Dermis blood vessel endothelial cell (primary cell): ENCODE results near the gene MPZL3. TPM values are rescaled to one million over a fixed set of nuclear protein-coding genes. Genes with fewer than 3 reads are reported as not detected.
"Not testable (repeated sequence)": the region's sequence is repeated elsewhere in the genome, so short reads cannot be mapped to it uniquely, and the experiment has no call there.

Experiments
- DNase-seq: peaks from one replicate; pipeline ENCODE4 v3.0.0; 2010
- total RNA-seq: library from RNA; depleted of rRNA; stranded (reverse); fragments of >200 nt; gene quantifications from 2 replicates; pipeline ENCODE4 v1.2.3, GENCODE V29; 2014

MPZL3 gene
- total RNA-seq, 1 donor from 2014 or later, result 7.3 TPM

DNA sequence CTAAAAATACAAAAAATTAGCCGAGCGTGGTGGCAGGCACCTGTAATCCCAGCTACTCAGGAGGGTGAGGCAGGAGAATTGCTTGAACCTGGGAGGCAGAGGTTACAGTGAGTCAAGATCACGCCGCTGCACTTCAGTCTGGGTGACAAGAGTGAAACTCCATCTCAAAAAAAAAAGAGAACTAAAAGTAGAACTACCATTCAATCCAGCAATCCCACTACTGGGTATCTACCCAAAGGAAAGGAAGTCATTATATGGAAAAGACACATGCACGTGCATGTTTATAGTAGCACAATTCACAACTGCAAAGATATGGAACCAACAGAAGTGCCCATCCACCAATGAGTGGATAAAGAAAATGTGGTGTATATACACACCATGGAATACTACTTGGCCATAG lies 68.5 kb downstream of the MPZL3 start:
- DNase-seq, result not testable (repeated sequence)

DNA sequence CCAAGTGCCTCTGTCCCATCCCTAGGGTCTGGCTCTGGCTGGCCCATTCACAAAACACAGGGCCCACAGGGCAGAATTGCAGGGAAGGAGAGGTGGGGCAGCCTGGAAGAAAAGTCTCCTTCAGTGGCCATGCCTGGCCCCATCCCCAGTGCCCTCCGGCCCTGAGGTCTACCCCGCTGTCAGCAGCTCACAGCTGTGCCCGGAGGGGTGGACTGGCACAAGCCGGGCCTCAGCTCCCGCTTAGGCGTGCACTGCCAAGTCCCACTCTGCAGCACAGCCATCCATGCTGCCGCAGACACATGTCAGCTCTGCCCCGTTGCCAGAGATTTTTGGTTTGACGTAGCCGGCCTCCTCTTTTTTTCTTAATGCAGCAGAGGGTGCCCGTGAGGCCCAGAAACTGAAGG lies 71.9 kb downstream of the MPZL3 start:
- DNase-seq, result no peak

DNA sequence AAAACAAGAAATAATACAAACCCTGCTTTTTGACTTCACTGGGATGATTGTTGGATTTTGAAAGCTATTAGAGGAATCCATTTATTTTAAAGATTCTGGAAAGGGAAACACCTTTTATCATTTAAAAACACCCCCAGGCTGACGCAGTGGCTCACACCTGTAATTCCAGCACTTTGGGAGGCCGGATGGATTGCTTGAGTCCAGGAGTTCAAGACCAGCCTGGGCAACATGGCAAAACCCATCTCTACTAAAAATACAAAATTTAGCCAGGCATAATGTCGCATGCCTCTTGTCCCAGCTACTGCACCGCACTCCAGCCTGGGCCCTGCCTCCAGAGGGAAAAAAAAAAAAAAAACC lies 75.4 kb downstream of the MPZL3 start:
- DNase-seq, result no peak

Other genes with a start within 250 kb of the MPZL3 start
- not detected in 2 replicates for gene TMPRSS4, start 175.3 kb downstream of the MPZL3 start, total RNA-seq
- not detected in 2 replicates for gene SMIM35, start 165.4 kb downstream of the MPZL3 start, total RNA-seq
- gene SCN4B, start 99.5 kb downstream of the MPZL3 start, total RNA-seq, result 0.09 TPM in 1 of 2 replicates, not detected in the other
- gene SCN2B, start 75.7 kb downstream of the MPZL3 start, total RNA-seq, result under 0.01 TPM in 1 of 2 replicates, not detected in the other
- gene JAML, start 27.4 kb downstream of the MPZL3 start, total RNA-seq, result under 0.01 TPM in 1 of 2 replicates, not detected in the other
- 73.5 and 98.5 TPM in 2 replicates for gene MPZL2, start 11.9 kb upstream of the MPZL3 start, total RNA-seq
- not detected in 2 replicates for gene CD3E, start 52.4 kb upstream of the MPZL3 start, total RNA-seq
- not detected in 2 replicates for gene CD3D, start 90.3 kb upstream of the MPZL3 start, total RNA-seq
- gene CD3G, start 92.0 kb upstream of the MPZL3 start, total RNA-seq, result not detected in 2 replicates
- 32.5 and 43.3 TPM in 2 replicates for gene UBE4A, start 107.2 kb upstream of the MPZL3 start, total RNA-seq
- 46.4 and 58.9 TPM in 2 replicates for gene ATP5MG, start 149.2 kb upstream of the MPZL3 start, total RNA-seq
- 34.4 and 49.6 TPM in 2 replicates for gene KMT2A, start 184.1 kb upstream of the MPZL3 start, total RNA-seq